B cell (primary cell): ENCODE data around the gene TMC2. TPM values are rescaled to one million over a fixed set of nuclear protein-coding genes. Genes with fewer than 3 reads are reported as not detected.

ENCODE experiments used
- ATAC-seq: fragments of 200-7000 bp; cut with Tn5 transposase; one replicate; pipeline ENCODE4 v1.10.0; 2021; ENCODE audit warnings: low read depth, mild to moderate bottlenecking, moderate number of reproducible peaks, moderate library complexity
- CTCF ChIA-PET: fragments of 350-600 bp; sonication (Branson Sonifier 250); formaldehyde crosslinking; loops from one replicate; lab custom pipeline; 2021; ENCODE audit warnings: antibody characterized with exemption, inconsistent platforms; lab: Charles Lee
- POLR2A ChIA-PET: fragments of 350-600 bp; sonication (Branson Sonifier 250); formaldehyde crosslinking; loops from one replicate; lab custom pipeline; 2021; ENCODE audit warnings: antibody characterized with exemption; lab: Charles Lee
- DNase-seq: peaks from one replicate; pipeline ENCODE4 v3.0.0; 2013
- H2AFZ ChIP-seq: 2 replicates; pipeline ENCODE4 v1.6.1; 2012; ENCODE audit warnings: mild to moderate bottlenecking, low read depth, low read length; ENCODE audit not compliant: insufficient read depth, poor library complexity, severe bottlenecking
- H3K27ac ChIP-seq, 2 donors: 1 replicate in 1 of 2; 2 replicates in 1 of 2; pipeline ENCODE4 v1.5.1; 2012 to 2013; ENCODE audit warnings: low read length in 2 of 2, mild to moderate bottlenecking in 2 of 2, moderate library complexity in 1 of 2
- H3K27me3 ChIP-seq, 4 experiments: fragments of 200-600 bp in 1 of 4; sonication (generic) in 1 of 4; replicated peaks in 1 of 4; 1 replicate in 2 of 4; 2 replicates in 2 of 4; pipeline versions ENCODE4 v1.6.1 to v1.7.0; 2013 to 2016; ENCODE audit warnings: low read length in 3 of 4, mild to moderate bottlenecking in 2 of 4, mixed read lengths in 1 of 4, moderate library complexity in 1 of 4; ENCODE audit not compliant: insufficient read depth in 4 of 4, control insufficient read depth in 3 of 4; ENCODE audit errors: control extremely low read depth in 1 of 4
- H3K36me3 ChIP-seq, 2 experiments: replicated peaks in 1 of 2; 1 replicate in 1 of 2; 2 replicates in 1 of 2; pipeline versions ENCODE4 v1.6.1 to v1.7.1; 2013; ENCODE audit warnings: low read length in 1 of 2; ENCODE audit not compliant: insufficient read depth in 2 of 2, control insufficient read depth in 1 of 2; ENCODE audit errors: control extremely low read depth in 1 of 2, extremely low read depth in 1 of 2
- H3K4me1 ChIP-seq, 2 donors: fragments of 200-600 bp in 1 of 2; sonication (generic) in 1 of 2; 1 replicate in 1 of 2; 2 replicates in 1 of 2; pipeline versions ENCODE4 v1.5.1 to v1.6.1; 2013 to 2017; ENCODE audit warnings: low read length in 2 of 2; ENCODE audit not compliant: control insufficient read depth in 2 of 2, insufficient read depth in 2 of 2
- H3K4me2 ChIP-seq: replicated peaks from 2 replicates; pipeline ENCODE3; 2012; ENCODE audit warnings: mild to moderate bottlenecking, low read depth, low read length; ENCODE audit not compliant: poor library complexity, severe bottlenecking
- H3K4me3 ChIP-seq, 5 experiments: fragments of 200-600 bp in 1 of 5; sonication (generic) in 1 of 5; 1 replicate in 3 of 5; 2 replicates in 2 of 5; pipeline versions ENCODE4 v1.5.1 to v1.7.0; 2011 to 2016; ENCODE audit warnings: low read length in 4 of 5, mild to moderate bottlenecking in 4 of 5, low read depth in 2 of 5, control low read depth in 1 of 5, moderate library complexity in 1 of 5; ENCODE audit not compliant: insufficient read depth in 1 of 5; ENCODE audit errors: control extremely low read depth in 1 of 5, extremely low read depth in 1 of 5
- H3K79me2 ChIP-seq: fragments of 200-600 bp; sonication (generic); one replicate; pipeline ENCODE4 v1.6.0; 2016; ENCODE audit warnings: low read length; ENCODE audit not compliant: control insufficient read depth, insufficient read depth
- H3K9ac ChIP-seq: fragments of 200-600 bp; sonication (generic); 2 replicates; pipeline ENCODE4 v1.6.1; 2017; ENCODE audit warnings: mild to moderate bottlenecking, low read length, moderate library complexity
- H3K9me3 ChIP-seq, 3 donors: one replicate each; pipeline versions ENCODE4 v1.6.1 to v1.7.1; 2013; ENCODE audit warnings: low read length in 2 of 3; ENCODE audit not compliant: control insufficient read depth in 2 of 3, insufficient read depth in 1 of 3; ENCODE audit errors: control extremely low read depth in 1 of 3
- H4K20me1 ChIP-seq: 2 replicates; pipeline ENCODE4 v1.6.0; 2012; ENCODE audit warnings: mild to moderate bottlenecking, low read length; ENCODE audit not compliant: insufficient read depth, control insufficient read depth, poor library complexity, severe bottlenecking
- H3K27ac Mint-ChIP-seq: one replicate; pipeline ENCODE4 v1.8.0; 2021; ENCODE audit warnings: mixed read lengths
- H3K27me3 Mint-ChIP-seq: one replicate; pipeline ENCODE4 v1.8.0; 2021; ENCODE audit warnings: mixed read lengths
- H3K4me1 Mint-ChIP-seq: one replicate; pipeline ENCODE4 v1.8.0; 2021; ENCODE audit warnings: mixed read lengths
- H3K4me3 Mint-ChIP-seq: one replicate; pipeline ENCODE4 v1.8.0; 2021; ENCODE audit warnings: mixed read lengths
- H3K9me3 Mint-ChIP-seq: one replicate; pipeline ENCODE4 v1.8.0; 2022; ENCODE audit warnings: mixed read lengths; ENCODE audit not compliant: insufficient read depth
- EZH2 ChIP-seq: IDR thresholded peaks from 2 replicates; pipeline ENCODE4 v1.6.1; 2012; ENCODE audit warnings: borderline replicate concordance, low read depth, mild to moderate bottlenecking, moderate library complexity, low read length; ENCODE audit not compliant: insufficient read depth, poor library complexity, severe bottlenecking
- WGBS: methylation state at CpG from one replicate; pipeline ENCODE4 v1.1.5; 2013; ENCODE audit warnings: missing lambda C conversion rate; ENCODE audit not compliant: insufficient coverage; 5-methylcytosine and 5-hydroxymethylcytosine counted together
- intact Hi-C: fragments of 100-400 bp; cut with micrococcal nuclease; formaldehyde crosslinking; loops from one replicate; pipeline ENCODE4 v1.10.0; 2022
- polyA plus RNA-seq: library from polyadenylated mRNA; depleted of rRNA; stranded (reverse); fragments of >200 nt; gene quantifications from 2 replicates; pipeline ENCODE4 v1.2.3, GENCODE V29; 2012
- total RNA-seq, 2 donors: library from RNA; stranded (reverse); fragments of 120-200 nt in 1 of 2; gene quantifications; 1 replicate in 1 of 2; 2 replicates in 1 of 2; pipeline versions ENCODE4 v1.2.3 to v1.2.4, GENCODE V29; 2013 to 2022
- TF ChIP-seq, protein P1 (sequence below): fragments of 200-600 bp; IDR thresholded peaks from one replicate; pipeline ENCODE4 v1.8.0; 2022; ENCODE audit warnings: antibody characterized with exemption, mild to moderate bottlenecking

TMC2 gene
- total and polyA plus RNA-seq, 2 donors (not counting 1 experiment from before 2014, with no cell fraction given): not detected

DNA sequence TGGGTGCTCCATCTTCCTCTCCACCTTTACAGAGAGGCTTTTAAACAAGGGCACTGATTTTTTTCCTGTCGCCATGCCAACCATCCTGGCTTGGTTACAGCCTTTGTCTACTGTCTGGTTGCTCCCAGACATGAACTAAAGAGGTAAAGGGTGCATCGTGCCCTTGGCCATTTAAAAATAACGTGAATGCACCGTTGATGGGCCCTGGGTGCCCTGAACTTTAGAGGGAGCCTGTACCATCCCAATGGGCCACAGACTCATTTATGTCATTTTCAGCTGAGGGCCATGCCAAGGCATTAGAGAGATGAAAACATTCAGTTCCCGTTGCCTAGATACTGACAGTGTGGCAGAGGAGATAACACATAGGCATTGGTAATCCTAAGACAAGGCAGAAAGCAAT, 23.3 kb downstream of the TMC2 start:
- WGBS: 80% methylated on average over 5 of the region's 5 CpGs
- Histone ChIP-seq H3K27me3 (peaks cover 0 to 34% (median 23%) of the 10 kb centered on the region in 4 experiments), H2AFZ (no peak overlapping the region), H3K9ac (no peak overlapping the region), H3K4me3 (no peak overlapping the region), H3K79me2 (no peaks in the 10 kb centered on the region), H3K4me2 (no peak overlapping the region), H3K4me1 (peaks cover 0 to 9% of the 10 kb centered on the region in 2 donors), H3K9me3 (peaks cover 0 to 9% (median 0%) of the 10 kb centered on the region in 3 donors), H4K20me1 (no peaks in the 10 kb centered on the region), H3K27ac (no peak overlapping the region), H3K36me3 (no peaks in the 10 kb centered on the region)
- DNase-seq (no peak), ATAC-seq (no peak)
- TF ChIP-seq, protein P1, sequence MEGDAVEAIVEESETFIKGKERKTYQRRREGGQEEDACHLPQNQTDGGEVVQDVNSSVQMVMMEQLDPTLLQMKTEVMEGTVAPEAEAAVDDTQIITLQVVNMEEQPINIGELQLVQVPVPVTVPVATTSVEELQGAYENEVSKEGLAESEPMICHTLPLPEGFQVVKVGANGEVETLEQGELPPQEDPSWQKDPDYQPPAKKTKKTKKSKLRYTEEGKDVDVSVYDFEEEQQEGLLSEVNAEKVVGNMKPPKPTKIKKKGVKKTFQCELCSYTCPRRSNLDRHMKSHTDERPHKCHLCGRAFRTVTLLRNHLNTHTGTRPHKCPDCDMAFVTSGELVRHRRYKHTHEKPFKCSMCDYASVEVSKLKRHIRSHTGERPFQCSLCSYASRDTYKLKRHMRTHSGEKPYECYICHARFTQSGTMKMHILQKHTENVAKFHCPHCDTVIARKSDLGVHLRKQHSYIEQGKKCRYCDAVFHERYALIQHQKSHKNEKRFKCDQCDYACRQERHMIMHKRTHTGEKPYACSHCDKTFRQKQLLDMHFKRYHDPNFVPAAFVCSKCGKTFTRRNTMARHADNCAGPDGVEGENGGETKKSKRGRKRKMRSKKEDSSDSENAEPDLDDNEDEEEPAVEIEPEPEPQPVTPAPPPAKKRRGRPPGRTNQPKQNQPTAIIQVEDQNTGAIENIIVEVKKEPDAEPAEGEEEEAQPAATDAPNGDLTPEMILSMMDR: no peak
- TF ChIP-seq EZH2: no peak
- ChIA-PET CTCF (no interaction called here), POLR2A (interaction anchor here (0.6 kb wide), 1 partner anchor 16 kb away, joined by 4 read pairs; no protein-coding TSS in a partner anchor)
- Mint-ChIP-seq H3K27ac (no peak overlapping the region), H3K4me3 (no peak overlapping the region), H3K4me1 (no peaks in the 10 kb centered on the region), H3K27me3 (peaks cover 45% of the 10 kb centered on the region), H3K9me3 (no peaks in the 10 kb centered on the region)
- intact Hi-C loops: no loop called here

DNA sequence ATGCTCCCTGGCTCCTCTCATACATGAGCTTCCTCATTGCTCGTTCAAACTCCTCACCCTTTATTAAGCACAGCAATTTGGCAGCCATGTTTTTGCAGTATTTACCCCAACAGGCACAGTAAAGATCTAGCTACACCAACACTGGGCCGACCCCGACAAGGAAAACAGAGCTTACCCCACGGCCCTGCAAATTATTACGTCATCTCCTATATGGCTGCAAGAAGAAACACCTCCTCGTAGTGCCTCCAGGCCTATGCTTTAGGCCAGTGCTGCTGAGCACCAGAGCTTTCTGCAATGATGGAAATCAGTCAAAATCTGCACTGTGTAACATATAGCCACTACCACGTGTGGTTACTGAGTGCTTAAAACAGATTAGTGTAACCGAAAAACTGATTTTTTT, 26.7 kb downstream of the TMC2 start:
- ATAC-seq (no peak), DNase-seq (no peak)
- H3K27me3 Mint-ChIP-seq: peaks cover 52% of the 10 kb centered on the region
- H3K79me2 ChIP-seq: no peaks in the 10 kb centered on the region
- H3K27ac ChIP-seq: no peak overlapping the region
- H3K9ac ChIP-seq: no peak overlapping the region
- no peak for TF ChIP-seq EZH2
- TF ChIP-seq, protein P1: no peak
- H4K20me1 ChIP-seq: no peaks in the 10 kb centered on the region
- CTCF ChIA-PET: interaction anchor here (1.4 kb wide), 1 partner anchor 39 kb away, joined by 3 read pairs; no protein-coding TSS in a partner anchor
- intact Hi-C loops: no loop called here
- H3K4me1 ChIP-seq: peaks cover 0 to 9% of the 10 kb centered on the region in 2 donors
- H3K9me3 ChIP-seq: peaks cover 0 to 8% (median 0%) of the 10 kb centered on the region in 3 donors
- no peak overlapping the region for H3K4me3 ChIP-seq
- H2AFZ ChIP-seq: no peak overlapping the region
- POLR2A ChIA-PET: no interaction called here
- H3K4me3 Mint-ChIP-seq: no peak overlapping the region
- no peaks in the 10 kb centered on the region for H3K9me3 Mint-ChIP-seq
- H3K27ac Mint-ChIP-seq: no peak overlapping the region
- WGBS: 77% methylated on average over 6 of the region's 8 CpGs
- H3K36me3 ChIP-seq: no peaks in the 10 kb centered on the region
- H3K4me1 Mint-ChIP-seq: no peaks in the 10 kb centered on the region
- H3K27me3 ChIP-seq: peaks cover 0 to 42% (median 17%) of the 10 kb centered on the region in 4 experiments
- no peak overlapping the region for H3K4me2 ChIP-seq
